Tibial artery (tissue), 4 donors: Measurements from ENCODE around the gene LIPC.

Source experiments
- DNase-seq, 2 donors: peaks; one replicate each; pipeline ENCODE4 v3.0.0-alpha.2; 2019
- H3K27ac ChIP-seq, 2 donors: fragments of 200-600 bp; sonication (generic) in 1 of 2; 1 replicate in 1 of 2; 2 replicates in 1 of 2; pipeline ENCODE4 v1.5.1; 2018 to 2019; ENCODE audit warnings: mild to moderate bottlenecking in 1 of 2
- H3K27me3 ChIP-seq, 2 donors: fragments of 200-600 bp; sonication (generic) in 1 of 2; one replicate each; pipeline versions ENCODE4 v1.5.1 to v1.6.0; 2016 to 2019
- H3K36me3 ChIP-seq, 3 donors: fragments of 200-600 bp; sonication (generic) in 2 of 3; one replicate each; pipeline ENCODE4 v1.5.1; 2016 to 2019; ENCODE audit warnings: mild to moderate bottlenecking in 2 of 3
- H3K4me1 ChIP-seq, 4 donors: fragments of 200-600 bp; sonication (generic) in 2 of 4; 1 replicate in 3 of 4; 2 replicates in 1 of 4; pipeline ENCODE4 v1.5.1; 2016 to 2019
- H3K4me3 ChIP-seq, 2 donors: fragments of 200-600 bp; sonication (generic) in 1 of 2; 1 replicate in 1 of 2; 2 replicates in 1 of 2; pipeline ENCODE4 v1.5.1; 2018 to 2019; ENCODE audit warnings: mild to moderate bottlenecking in 2 of 2
- H3K9me3 ChIP-seq, 3 donors: fragments of 200-600 bp; sonication (generic) in 1 of 3; one replicate each; pipeline ENCODE4 v1.5.1; 2016 to 2019
- CTCF ChIP-seq, 2 experiments: fragments of 200-600 bp in 1 of 2; fragments of 450-650 bp in 1 of 2; IDR thresholded peaks; one replicate each; pipeline ENCODE4 v1.5.1; 2017 to 2019; ENCODE audit warnings: antibody characterized with exemption in 2 of 2, mild to moderate bottlenecking in 1 of 2, moderate library complexity in 1 of 2
- intact Hi-C: fragments of 100-400 bp; cut with DNase I; formaldehyde crosslinking; loops from one replicate; pipeline ENCODE4 v1.15.0; 2023; ENCODE audit warnings: low total_unique reads

LIPC gene

GRCh38 chr15:58460116-58460790, 28.5 kb downstream of the LIPC start:
- H3K9me3 ChIP-seq, result no peaks in the 10 kb centered on the region
- no peaks in the 10 kb centered on the region for H3K27me3 ChIP-seq
- intact Hi-C loops, result no loop called here
- no peak overlapping the region for H3K27ac ChIP-seq
- peak in 1 of 2 donors; percentile 41 for DNase-seq
- no peak overlapping the region for H3K4me3 ChIP-seq
- TF ChIP-seq CTCF (IDR thresholded peaks at IDR 0.05), result no peak
- H3K4me1 ChIP-seq, result no peaks in the 10 kb centered on the region
- no peaks in the 10 kb centered on the region for H3K36me3 ChIP-seq

GRCh38 chr15:58460872-58461271, 29.1 kb downstream of the LIPC start:
- DNase-seq, result no peak
- no peak for TF ChIP-seq CTCF (IDR thresholded peaks at IDR 0.05)
- Histone ChIP-seq H3K36me3 (no peaks in the 10 kb centered on the region), H3K9me3 (no peaks in the 10 kb centered on the region), H3K27ac (no peak overlapping the region), H3K4me3 (no peak overlapping the region), H3K27me3 (no peaks in the 10 kb centered on the region), H3K4me1 (no peaks in the 10 kb centered on the region)
- intact Hi-C loops, result no loop called here

GRCh38 chr15:58462547-58462946, 30.8 kb downstream of the LIPC start:
- no peak for TF ChIP-seq CTCF (IDR thresholded peaks at IDR 0.05)
- Histone ChIP-seq H3K9me3 (no peaks in the 10 kb centered on the region), H3K27ac (no peak overlapping the region), H3K4me1 (no peaks in the 10 kb centered on the region), H3K36me3 (no peaks in the 10 kb centered on the region), H3K4me3 (no peak overlapping the region), H3K27me3 (no peaks in the 10 kb centered on the region)
- intact Hi-C loops, result no loop called here
- DNase-seq, result peak in 1 of 2 donors; percentile 32

- Histone ChIP-seq H3K27me3 (no peaks in the 10 kb centered on the region), H3K9me3 (no peaks in the 10 kb centered on the region), H3K4me1 (no peaks in the 10 kb centered on the region), H3K27ac (no peak overlapping the region), H3K36me3 (no peaks in the 10 kb centered on the region), H3K4me3 (no peak overlapping the region)
- TF ChIP-seq CTCF (IDR thresholded peaks at IDR 0.05), result no peak
- DNase-seq, result peak in 1 of 2 donors; percentile 12
- intact Hi-C loops, result no loop called here
Observed at GRCh38 chr15:58462973-58463663, 31.3 kb downstream of the LIPC start.

- no peak overlapping the region for H3K27ac ChIP-seq
- H3K36me3 ChIP-seq, result no peaks in the 10 kb centered on the region
- no peaks in the 10 kb centered on the region for H3K9me3 ChIP-seq
- H3K4me3 ChIP-seq, result no peak overlapping the region
- no peaks in the 10 kb centered on the region for H3K4me1 ChIP-seq
- no peak for TF ChIP-seq CTCF (IDR thresholded peaks at IDR 0.05)
- intact Hi-C loops, result no loop called here
- no peaks in the 10 kb centered on the region for H3K27me3 ChIP-seq
- DNase-seq, result no peak
Observed at GRCh38 chr15:58463815-58464650, 32.2 kb downstream of the LIPC start.
